ENCODE results near the gene C8A.

- TF ChIP-seq, protein P1, sequence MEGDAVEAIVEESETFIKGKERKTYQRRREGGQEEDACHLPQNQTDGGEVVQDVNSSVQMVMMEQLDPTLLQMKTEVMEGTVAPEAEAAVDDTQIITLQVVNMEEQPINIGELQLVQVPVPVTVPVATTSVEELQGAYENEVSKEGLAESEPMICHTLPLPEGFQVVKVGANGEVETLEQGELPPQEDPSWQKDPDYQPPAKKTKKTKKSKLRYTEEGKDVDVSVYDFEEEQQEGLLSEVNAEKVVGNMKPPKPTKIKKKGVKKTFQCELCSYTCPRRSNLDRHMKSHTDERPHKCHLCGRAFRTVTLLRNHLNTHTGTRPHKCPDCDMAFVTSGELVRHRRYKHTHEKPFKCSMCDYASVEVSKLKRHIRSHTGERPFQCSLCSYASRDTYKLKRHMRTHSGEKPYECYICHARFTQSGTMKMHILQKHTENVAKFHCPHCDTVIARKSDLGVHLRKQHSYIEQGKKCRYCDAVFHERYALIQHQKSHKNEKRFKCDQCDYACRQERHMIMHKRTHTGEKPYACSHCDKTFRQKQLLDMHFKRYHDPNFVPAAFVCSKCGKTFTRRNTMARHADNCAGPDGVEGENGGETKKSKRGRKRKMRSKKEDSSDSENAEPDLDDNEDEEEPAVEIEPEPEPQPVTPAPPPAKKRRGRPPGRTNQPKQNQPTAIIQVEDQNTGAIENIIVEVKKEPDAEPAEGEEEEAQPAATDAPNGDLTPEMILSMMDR (conservative IDR thresholded peaks at IDR 0.05 in 1 of 2, IDR thresholded peaks at IDR 0.05 in 1 of 2; ENCODE audit: low read depth in 1 of 2, low read length in 2 of 2) = no peak
- no peak for TF ChIP-seq EZH2 (IDR thresholded peaks at IDR 0.05; ENCODE audit: low read length, missing control alignments)
These were observed 84.6 kb downstream of the C8A start for GRCh38 chr1:56939209-56939608.

All from fibroblast of lung (primary cell).